Upper lobe of right lung (tissue), 1 donor: ENCODE results near the gene MAOA. TPM values are rescaled to one million over a fixed set of nuclear protein-coding genes. Genes with fewer than 3 reads are reported as not detected.
"Not testable (repeated sequence)": the region's sequence is repeated elsewhere in the genome, so short reads cannot be mapped to it uniquely, and the experiment has no call there.

Source experiments
- ATAC-seq: fragments of 200-7000 bp; cut with Tn5 transposase; one replicate; pipeline ENCODE4 v1.9.1; 2020; ENCODE audit warnings: mild to moderate bottlenecking, moderate library complexity
- DNase-seq: peaks from one replicate; pipeline ENCODE4 v3.0.0-alpha.2; 2020
- H3K27ac ChIP-seq: fragments of 200-600 bp; one replicate; pipeline ENCODE4 v1.8.0; 2022
- H3K27me3 ChIP-seq: fragments of 200-600 bp; one replicate; pipeline ENCODE4 v1.8.0; 2022; ENCODE audit warnings: mild to moderate bottlenecking
- H3K36me3 ChIP-seq: fragments of 200-600 bp; one replicate; pipeline ENCODE4 v1.8.0; 2022
- H3K4me1 ChIP-seq: fragments of 200-600 bp; one replicate; pipeline ENCODE4 v1.8.0; 2022
- H3K4me3 ChIP-seq: fragments of 200-600 bp; one replicate; pipeline ENCODE4 v1.8.0; 2022; ENCODE audit warnings: mild to moderate bottlenecking
- H3K9me3 ChIP-seq: fragments of 200-600 bp; one replicate; pipeline ENCODE4 v1.8.0; 2022
- CTCF ChIP-seq: fragments of 200-600 bp; IDR thresholded peaks from one replicate; pipeline ENCODE4 v1.8.0; 2022; ENCODE audit warnings: antibody characterized with exemption
- intact Hi-C: fragments of 100-400 bp; cut with DNase I; formaldehyde crosslinking; loops from one replicate; pipeline ENCODE4 v1.11.0; 2022
- total RNA-seq: library from RNA; stranded (reverse); fragmentation: NEBNext Ultra II Directional; extraction: Animal tissue kit (Norgen Biotek cat#: 25700); gene quantifications from one replicate; pipeline ENCODE4 v1.2.1, GENCODE V29; 2021
- donor health status: DM: no; HTN: yes; CAD: no; lungs with severe emphysema.

MAOA gene
- total RNA-seq, 1 donor from 2014 or later, result 176 TPM

GRCh38 chrX:43663173-43663572 lies 7.1 kb downstream of the MAOA start:
- Histone ChIP-seq H3K27me3 (no peaks in the 10 kb centered on the region), H3K9me3 (no peaks in the 10 kb centered on the region), H3K4me1 (no peaks in the 10 kb centered on the region), H3K27ac (no peak overlapping the region), H3K36me3 (no peaks in the 10 kb centered on the region), H3K4me3 (no peak overlapping the region)
- intact Hi-C loops, result no loop called here
- ATAC-seq (no peak), DNase-seq (no peak)
- TF ChIP-seq CTCF, result no peak

- Histone ChIP-seq H3K4me1 (no peaks in the 10 kb centered on the region), H3K27ac (no peak overlapping the region), H3K9me3 (no peaks in the 10 kb centered on the region), H3K27me3 (no peaks in the 10 kb centered on the region), H3K4me3 (no peak overlapping the region), H3K36me3 (no peaks in the 10 kb centered on the region)
- no peak for TF ChIP-seq CTCF
- intact Hi-C loops, result no loop called here
- no peak for DNase-seq
- no peak for ATAC-seq
These were observed 8.2 kb downstream of the MAOA start for GRCh38 chrX:43664258-43664657.

GRCh38 chrX:43664708-43665107 lies 8.6 kb downstream of the MAOA start:
- Histone ChIP-seq H3K4me3 (no peak overlapping the region), H3K9me3 (no peaks in the 10 kb centered on the region), H3K36me3 (no peaks in the 10 kb centered on the region), H3K4me1 (no peaks in the 10 kb centered on the region), H3K27me3 (no peaks in the 10 kb centered on the region), H3K27ac (no peak overlapping the region)
- intact Hi-C loops, result no loop called here
- DNase-seq (no peak), ATAC-seq (no peak)
- TF ChIP-seq CTCF, result no peak

- H3K9me3 ChIP-seq, result no peaks in the 10 kb centered on the region
- H3K4me1 ChIP-seq, result no peaks in the 10 kb centered on the region
- DNase-seq (no peak), ATAC-seq (no peak)
- no peak overlapping the region for H3K4me3 ChIP-seq
- no peak for TF ChIP-seq CTCF
- H3K27ac ChIP-seq, result no peak overlapping the region
- intact Hi-C loops, result no loop called here
- no peaks in the 10 kb centered on the region for H3K27me3 ChIP-seq
- no peaks in the 10 kb centered on the region for H3K36me3 ChIP-seq
These were observed 10.3 kb downstream of the MAOA start for GRCh38 chrX:43666311-43666912.

GRCh38 chrX:43675965-43676628 lies 20.0 kb downstream of the MAOA start:
- H3K27me3 ChIP-seq, H3K4me1 ChIP-seq, H3K4me3 ChIP-seq, H3K36me3 ChIP-seq, H3K9me3 ChIP-seq, DNase-seq, intact Hi-C loops, H3K27ac ChIP-seq, ATAC-seq: not testable (repeated sequence)

GRCh38 chrX:43676971-43677572 lies 21.0 kb downstream of the MAOA start:
- Histone ChIP-seq H3K9me3 (no peaks in the 10 kb centered on the region), H3K27me3 (no peaks in the 10 kb centered on the region), H3K27ac (no peak overlapping the region), H3K4me3 (no peak overlapping the region), H3K36me3 (no peaks in the 10 kb centered on the region), H3K4me1 (peaks cover 6% of the 10 kb centered on the region)
- TF ChIP-seq CTCF, result no peak
- ATAC-seq (no peak), DNase-seq (no peak)
- intact Hi-C loops, result no loop called here
